Smooth muscle cell of the brain vasculature (primary cell): Measurements from ENCODE around the gene TRAPPC12.
"Not testable (repeated sequence)": the region's sequence is repeated elsewhere in the genome, so short reads cannot be mapped to it uniquely, and the experiment has no call there.

Experiments used
- DNase-seq: peaks from one replicate; pipeline ENCODE4 v3.0.0-alpha.2; 2012; ENCODE audit warnings: low read depth, low spot score

The TRAPPC12 gene

GRCh38 chr2:3369340-3370181 lies 9.9 kb upstream of the TRAPPC12 start:
- not testable (repeated sequence) for DNase-seq

- no peak for DNase-seq
Measured at GRCh38 chr2:3376821-3377220, 2.7 kb upstream of the TRAPPC12 start.

- DNase-seq: no peak
Measured at GRCh38 chr2:3377279-3377611, 2.2 kb upstream of the TRAPPC12 start.

GRCh38 chr2:3377612-3378432 lies 1.7 kb upstream of the TRAPPC12 start, which contains the start of gene EIPR1:
Gene EIPR1, minus strand, starts transcription at chr2:3377818. Its CDS starts 129 bp downstream, at chr2:3377689.
- peak; percentile 95 for DNase-seq

GRCh38 chr2:3379339-3379646 lies 201 bp upstream of the TRAPPC12 start:
- DNase-seq: no peak

GRCh38 chr2:3386448-3386958 lies 7.0 kb downstream of the TRAPPC12 start:
- no peak for DNase-seq

- DNase-seq: no peak
Measured at GRCh38 chr2:3387011-3387410, 7.5 kb downstream of the TRAPPC12 start.

GRCh38 chr2:3387644-3388411 lies 8.3 kb downstream of the TRAPPC12 start:
- DNase-seq: no peak

GRCh38 chr2:3388412-3388738 lies 8.9 kb downstream of the TRAPPC12 start:
- no peak for DNase-seq

- DNase-seq: no peak
Measured at GRCh38 chr2:3389193-3389592, 9.7 kb downstream of the TRAPPC12 start.

GRCh38 chr2:3390041-3390440 lies 10.5 kb downstream of the TRAPPC12 start:
- DNase-seq: no peak

- DNase-seq: no peak
Measured at GRCh38 chr2:3392216-3392615, 12.7 kb downstream of the TRAPPC12 start.

GRCh38 chr2:3396920-3397559 lies 17.5 kb downstream of the TRAPPC12 start:
- no peak for DNase-seq

GRCh38 chr2:3398857-3399256 lies 19.4 kb downstream of the TRAPPC12 start:
- DNase-seq: no peak

GRCh38 chr2:3399381-3399780 lies 19.9 kb downstream of the TRAPPC12 start:
- no peak for DNase-seq

GRCh38 chr2:3399829-3400228 lies 20.3 kb downstream of the TRAPPC12 start:
- no peak for DNase-seq

- no peak for DNase-seq
Measured at GRCh38 chr2:3403587-3404334, 24.3 kb downstream of the TRAPPC12 start.

GRCh38 chr2:3404349-3404894 lies 24.9 kb downstream of the TRAPPC12 start:
- no peak for DNase-seq

- DNase-seq: no peak
Measured at GRCh38 chr2:3405307-3405706, 25.8 kb downstream of the TRAPPC12 start.

- no peak for DNase-seq
Measured at GRCh38 chr2:3405876-3406275, 26.4 kb downstream of the TRAPPC12 start.

GRCh38 chr2:3406501-3406900 lies 27.0 kb downstream of the TRAPPC12 start:
- no peak for DNase-seq
